K562 (cell line): ENCODE results near the gene LHPP. TPM values are rescaled to one million over a fixed set of nuclear protein-coding genes. Genes with fewer than 3 reads are reported as not detected.

Experiments used
- ESRRB ChIP-seq: fragments of 250-450 bp; sonication (Bioruptor Pico); IDR thresholded peaks from 2 replicates; pipeline ENCODE4 v1.5.0; 2020; ENCODE audit warnings: mild to moderate bottlenecking, moderate library complexity, borderline replicate concordance
- IFI16 ChIP-seq: fragments of 250-450 bp; sonication (Bioruptor Pico); IDR thresholded peaks from 2 replicates; pipeline ENCODE4 v2.1.2; 2022; ENCODE audit warnings: mild to moderate bottlenecking, inconsistent platforms
- IRF9 ChIP-seq: fragments of 450-650 bp; IDR thresholded peaks from 2 replicates; pipeline ENCODE4 v1.6.1; 2016; ENCODE audit warnings: missing biosample characterization, missing genetic modification characterization
- JUNB ChIP-seq: fragments of 450-650 bp; formaldehyde crosslinking; conservative IDR thresholded peaks from 2 replicates; pipeline ENCODE4 v1.4.0; 2020; ENCODE audit warnings: mild to moderate bottlenecking
- KLF13 ChIP-seq: fragments of 450-650 bp; IDR thresholded peaks from 2 replicates; pipeline ENCODE4 v1.6.1; 2016; ENCODE audit warnings: missing genetic modification characterization, low read depth, mild to moderate bottlenecking, missing compliant biosample characterization, moderate library complexity, borderline replicate concordance
- KLF6 ChIP-seq: fragments of 250-450 bp; sonication (Bioruptor Pico); IDR thresholded peaks from 2 replicates; pipeline ENCODE4 v1.4.0; 2020; ENCODE audit warnings: mild to moderate bottlenecking, moderate library complexity, borderline replicate concordance
- MEF2A ChIP-seq: IDR thresholded peaks from 2 replicates; pipeline ENCODE4 v1.6.1; 2011; ENCODE audit warnings: low read depth, mild to moderate bottlenecking, low read length, moderate library complexity; ENCODE audit not compliant: control insufficient read depth
- MTA3 ChIP-seq: fragments of 450-650 bp; formaldehyde crosslinking; IDR thresholded peaks from 2 replicates; pipeline ENCODE4 v1.6.1; 2017; ENCODE audit warnings: mild to moderate bottlenecking, borderline replicate concordance
- NCOA6 ChIP-seq: fragments of 450-650 bp; IDR thresholded peaks from 2 replicates; pipeline ENCODE4 v1.6.1; 2017; ENCODE audit warnings: mild to moderate bottlenecking
- NFE2L1 ChIP-seq: fragments of 450-650 bp; IDR thresholded peaks from 2 replicates; pipeline ENCODE4 v1.6.1; 2016; ENCODE audit warnings: missing genetic modification characterization, low read depth, mild to moderate bottlenecking, missing compliant biosample characterization, moderate library complexity, borderline replicate concordance
- NR2C2 ChIP-seq, 2 experiments: fragments of 200-800 bp in 1 of 2; sonication (Bioruptor generic) in 1 of 2; sonication (generic) in 1 of 2; formaldehyde crosslinking in 1 of 2; IDR thresholded peaks; 2 replicates each; pipeline versions ENCODE4 v1.6.1 to v1.8.0; 2016 to 2022; ENCODE audit warnings: mild to moderate bottlenecking in 1 of 2, missing compliant biosample characterization in 1 of 2, missing genetic modification characterization in 1 of 2, missing genetic modification reagents in 1 of 2
- NR4A1 ChIP-seq, 2 experiments: fragments of 250-450 bp in 1 of 2; fragments of 450-650 bp in 1 of 2; sonication (Bioruptor Pico) in 1 of 2; IDR thresholded peaks; 2 replicates each; pipeline versions ENCODE4 v1.4.0 to v1.6.1; 2016 to 2020; ENCODE audit warnings: mild to moderate bottlenecking in 2 of 2, missing compliant biosample characterization in 1 of 2, missing genetic modification characterization in 1 of 2, moderate library complexity in 1 of 2
- PHF21A ChIP-seq: fragments of 450-650 bp; IDR thresholded peaks from 2 replicates; pipeline ENCODE4 v1.6.1; 2017; ENCODE audit warnings: low read depth, borderline replicate concordance
- PML ChIP-seq: IDR thresholded peaks from 2 replicates; pipeline ENCODE4 v1.6.1; 2012; ENCODE audit warnings: low read length, inconsistent platforms
- POLR2G ChIP-seq: fragments of 200-400 bp; formaldehyde crosslinking; IDR thresholded peaks from 2 replicates; pipeline ENCODE4 v1.6.1; 2017; ENCODE audit warnings: low read depth, mild to moderate bottlenecking, antibody characterized with exemption, low read length, moderate library complexity
- SMAD2 ChIP-seq: fragments of 150-350 bp; IDR thresholded peaks from 2 replicates; pipeline ENCODE4 v1.6.1; 2014; ENCODE audit warnings: low read depth, mild to moderate bottlenecking, low read length
- TGIF2 ChIP-seq: sonication (generic); formaldehyde crosslinking; IDR thresholded peaks from 2 replicates; pipeline ENCODE4 v1.8.1; 2022; ENCODE audit warnings: mild to moderate bottlenecking, missing genetic modification reagents, moderate library complexity
- THAP7 ChIP-seq: fragments of 250-450 bp; sonication (Bioruptor Pico); IDR thresholded peaks from 2 replicates; pipeline ENCODE4 v1.5.0; 2021
- YY1 ChIP-seq, 3 experiments: IDR thresholded peaks; 2 replicates each; pipeline ENCODE4 v1.6.1; 2011; ENCODE audit warnings: low read length in 2 of 3, mild to moderate bottlenecking in 2 of 3, moderate library complexity in 2 of 3, borderline replicate concordance in 1 of 3, control low read depth in 1 of 3, low read depth in 1 of 3; ENCODE audit not compliant: insufficient read depth in 3 of 3, insufficient replicate concordance in 2 of 3, control insufficient read depth in 1 of 3, insufficient read length in 1 of 3; ENCODE audit errors: extremely low read depth in 1 of 3
- ZBTB1 ChIP-seq: sonication (generic); formaldehyde crosslinking; IDR thresholded peaks from 2 replicates; pipeline ENCODE4 v1.8.1; 2023; ENCODE audit warnings: missing genetic modification reagents, low read depth, mild to moderate bottlenecking, borderline replicate concordance
- ZEB2 ChIP-seq: fragments of 450-650 bp; IDR thresholded peaks from 2 replicates; pipeline ENCODE4 v1.6.1; 2016
- ZNF134 ChIP-seq: fragments of 250-450 bp; sonication (Bioruptor Pico); conservative IDR thresholded peaks from 2 replicates; pipeline ENCODE4 v1.4.0; 2020
- ZNF583 ChIP-seq: fragments of 250-450 bp; sonication (Bioruptor Pico); IDR thresholded peaks from 2 replicates; pipeline ENCODE4 v1.4.0; 2020
- ZNF639 ChIP-seq, 2 experiments: fragments of 200-800 bp in 1 of 2; sonication (Bioruptor generic) in 1 of 2; sonication (generic) in 1 of 2; formaldehyde crosslinking in 1 of 2; IDR thresholded peaks in 1 of 2; conservative IDR thresholded peaks in 1 of 2; 2 replicates each; pipeline versions ENCODE4 v1.5.0 to v1.6.1; 2016 to 2020; ENCODE audit warnings: missing compliant biosample characterization in 1 of 2, missing genetic modification characterization in 1 of 2, missing genetic modification reagents in 1 of 2
- ZNF699 ChIP-seq: fragments of 250-450 bp; sonication (Bioruptor Pico); IDR thresholded peaks from 2 replicates; pipeline ENCODE4 v1.8.0; 2021; ENCODE audit warnings: mild to moderate bottlenecking, moderate library complexity; ENCODE audit not compliant: insufficient replicate concordance
- polyA plus RNA-seq, 8 experiments: library from polyadenylated mRNA; depleted of rRNA in 4 of 8; stranded (reverse) in 5 of 8; unstranded in 3 of 8; fragments of >200 nt; fragmentation: Nextera tagmentation in 2 of 8; fragmentation: Illumina TruSeq in 1 of 8; extraction: Ambion mirVana in 2 of 8; extraction: Trizol in 1 of 8; gene quantifications; 2 replicates each; pipeline versions ENCODE4 v1.2.1 to v1.2.3, GENCODE V29; 2011 to 2014; ENCODE audit warnings: inconsistent platforms in 1 of 8, missing spikeins in 1 of 8
- total RNA-seq, 7 experiments: library from RNA; depleted of rRNA in 6 of 7; stranded (reverse); fragments of >200 nt in 6 of 7; fragmentation: Illumina TruSeq in 2 of 7; extraction: Trizol in 2 of 7; gene quantifications; 2 replicates each; pipeline versions ENCODE4 v1.2.1 to v1.2.3, GENCODE V29; 2011 to 2021; ENCODE audit warnings: low replicate concordance in 1 of 7

Gene LHPP
- total and polyA plus RNA-seq, 9 of the 15 experiments (the other 6 are each of a cell fraction or from before 2014, with no cell fraction given): 0.34 to 7.4 (median 3.0) TPM

DNA sequence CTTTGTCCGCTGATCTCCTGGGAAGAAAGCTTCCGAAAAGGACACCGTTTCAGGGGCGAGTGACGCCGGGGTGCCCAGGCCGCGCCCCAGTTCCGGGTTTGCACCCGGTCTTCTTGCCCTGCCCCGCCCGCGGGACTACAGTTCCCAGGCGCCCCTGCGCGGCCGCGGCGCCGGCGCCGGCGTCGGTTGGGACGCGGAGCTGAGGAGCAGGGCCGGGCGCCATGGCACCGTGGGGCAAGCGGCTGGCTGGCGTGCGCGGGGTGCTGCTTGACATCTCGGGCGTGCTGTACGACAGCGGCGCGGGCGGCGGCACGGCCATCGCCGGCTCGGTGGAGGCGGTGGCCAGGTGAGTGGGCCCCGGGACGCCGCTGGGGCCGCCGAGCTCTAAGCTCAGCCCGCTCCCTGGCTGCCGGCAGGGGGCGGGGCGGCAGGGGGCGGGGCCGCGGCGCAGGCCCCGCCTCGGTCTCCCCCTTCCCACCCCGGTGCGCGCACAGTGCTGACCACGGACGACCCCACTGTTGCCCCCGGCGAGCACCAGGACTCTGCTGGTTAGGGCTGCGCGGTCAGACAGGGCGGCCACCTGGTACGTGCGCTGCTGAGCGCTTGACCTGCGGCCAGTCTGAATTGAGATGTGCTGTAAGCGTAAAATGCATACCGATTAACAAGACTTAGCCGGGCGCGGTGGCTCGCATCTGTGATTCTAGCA lies at the start of gene LHPP (continued):
- TF ChIP-seq TGIF2 (CRISPR knock-in tag) (no peak), IFI16 (CRISPR knock-in tag) (no peak), KLF6 (CRISPR knock-in tag) (no peak), ZNF699 (CRISPR knock-in tag) (no peak), NFE2L1 (tag) (no peak), YY1 (IDR thresholded peaks at IDR 0.05; ENCODE audit: borderline replicate concordance in 1 of 3, control insufficient read depth in 1 of 3, extremely low read depth in 1 of 3, insufficient read depth in 3 of 3, insufficient read length in 1 of 3, insufficient replicate concordance in 2 of 3, low read depth in 1 of 3, low read length in 2 of 3) (peak; percentile 43 to 87 (median 80)), ESRRB (CRISPR knock-in tag) (no peak), MTA3 (peak; percentile 50; the same call in 1 of the 2 replicates), NR2C2 (CRISPR knock-in tag; IDR thresholded peaks at IDR 0.05) (no peak), NR2C2 (tag; IDR thresholded peaks at IDR 0.05) (peak; percentile 72), POLR2G (peak; percentile 75), PML (no peak), ZNF639 (CRISPR knock-in tag; conservative IDR thresholded peaks at IDR 0.05 in 1 of 2, IDR thresholded peaks at IDR 0.05 in 1 of 2) (0 out of 4 replicates have a peak, but pooled peaks of 1 of the 2 experiments have one; percentile 36), NCOA6 (peak; percentile 85), ZNF134 (CRISPR knock-in tag) (no peak), KLF13 (tag) (no peak), ZEB2 (no peak), ZBTB1 (no peak), SMAD2 (no peak), THAP7 (CRISPR knock-in tag) (no peak), JUNB (CRISPR knock-in tag) (no peak), NR4A1 (CRISPR knock-in tag; IDR thresholded peaks at IDR 0.05) (no peak), NR4A1 (tag; IDR thresholded peaks at IDR 0.05) (no peak), ZNF583 (CRISPR knock-in tag) (no peak), MEF2A (no peak), IRF9 (no peak), PHF21A (no peak)
